A673 (cell line): ENCODE data around the gene CAPN8.

ENCODE experiments used
- EZH2 ChIP-seq: fragments of 200-600 bp; sonication (generic); IDR thresholded peaks from 2 replicates; pipeline ENCODE4 v1.6.1; 2017; ENCODE audit warnings: borderline replicate concordance, low read depth, mild to moderate bottlenecking, mixed read lengths, antibody characterized with exemption, low read length; ENCODE audit not compliant: poor library complexity, severe bottlenecking
- TF ChIP-seq, protein P1 (sequence below): fragments of 300-800, 200-600 bp; sonication (generic); conservative IDR thresholded peaks from 2 replicates; pipeline ENCODE4 v1.5.1; 2017; ENCODE audit warnings: low read depth, mild to moderate bottlenecking, antibody characterized with exemption, low read length, moderate library complexity, mixed read lengths

DNA sequence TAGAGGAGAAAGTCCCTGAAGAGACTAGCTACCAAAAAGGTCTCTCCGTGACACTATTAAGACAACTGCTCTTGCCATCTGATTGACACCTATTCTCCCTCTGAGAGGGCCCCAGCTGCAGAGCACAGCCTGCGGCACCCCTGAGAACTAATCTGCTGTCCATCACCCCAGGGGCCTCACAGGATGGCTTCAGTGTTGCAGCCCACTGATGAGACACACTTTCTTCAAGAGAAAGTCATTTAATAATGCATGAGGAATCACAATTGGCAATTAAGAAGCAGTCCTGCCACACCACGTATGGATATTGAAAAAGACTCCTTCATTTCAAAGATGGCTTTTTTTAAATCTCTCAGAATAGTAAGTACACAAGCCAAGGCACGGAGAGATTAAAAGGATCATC, 48.9 kb downstream of the CAPN8 start:
- TF ChIP-seq, protein P1, sequence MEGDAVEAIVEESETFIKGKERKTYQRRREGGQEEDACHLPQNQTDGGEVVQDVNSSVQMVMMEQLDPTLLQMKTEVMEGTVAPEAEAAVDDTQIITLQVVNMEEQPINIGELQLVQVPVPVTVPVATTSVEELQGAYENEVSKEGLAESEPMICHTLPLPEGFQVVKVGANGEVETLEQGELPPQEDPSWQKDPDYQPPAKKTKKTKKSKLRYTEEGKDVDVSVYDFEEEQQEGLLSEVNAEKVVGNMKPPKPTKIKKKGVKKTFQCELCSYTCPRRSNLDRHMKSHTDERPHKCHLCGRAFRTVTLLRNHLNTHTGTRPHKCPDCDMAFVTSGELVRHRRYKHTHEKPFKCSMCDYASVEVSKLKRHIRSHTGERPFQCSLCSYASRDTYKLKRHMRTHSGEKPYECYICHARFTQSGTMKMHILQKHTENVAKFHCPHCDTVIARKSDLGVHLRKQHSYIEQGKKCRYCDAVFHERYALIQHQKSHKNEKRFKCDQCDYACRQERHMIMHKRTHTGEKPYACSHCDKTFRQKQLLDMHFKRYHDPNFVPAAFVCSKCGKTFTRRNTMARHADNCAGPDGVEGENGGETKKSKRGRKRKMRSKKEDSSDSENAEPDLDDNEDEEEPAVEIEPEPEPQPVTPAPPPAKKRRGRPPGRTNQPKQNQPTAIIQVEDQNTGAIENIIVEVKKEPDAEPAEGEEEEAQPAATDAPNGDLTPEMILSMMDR = no peak
- TF ChIP-seq EZH2 = no peak
